Smooth muscle cell (in vitro differentiated cells): ENCODE data around the gene JAK2. TPM values are rescaled to one million over a fixed set of nuclear protein-coding genes. Genes with fewer than 3 reads are reported as not detected.

Experiments used
- DNase-seq: peaks from one replicate; lab custom pipeline; 2025; ENCODE audit not compliant: unreplicated experiment; lab: John Stamatoyannopoulos, UW
- H2AFZ ChIP-seq: fragments of 200-600 bp; sonication (generic); 2 replicates; pipeline ENCODE4 v1.6.0; 2016; ENCODE audit warnings: antibody characterized with exemption, low read depth, mild to moderate bottlenecking
- H3F3A ChIP-seq: fragments of 200-600 bp; sonication (generic); 2 replicates; pipeline ENCODE4 v1.6.0; 2017; ENCODE audit warnings: antibody characterized with exemption, low read depth
- H3K27ac ChIP-seq: fragments of 200-600 bp; sonication (generic); 2 replicates; pipeline ENCODE4 v1.5.1; 2016; ENCODE audit warnings: low read depth, mild to moderate bottlenecking
- H3K27me3 ChIP-seq: fragments of 200-600 bp; sonication (generic); 2 replicates; pipeline ENCODE4 v1.6.1; 2016; ENCODE audit warnings: low read depth, mild to moderate bottlenecking
- H3K36me3 ChIP-seq: fragments of 200-600 bp; sonication (generic); 2 replicates; pipeline ENCODE4 v1.5.1; 2016; ENCODE audit warnings: low read depth
- H3K4me1 ChIP-seq: fragments of 200-600 bp; sonication (generic); 2 replicates; pipeline ENCODE4 v1.5.1; 2016; ENCODE audit warnings: low read depth
- H3K4me2 ChIP-seq: fragments of 200-600 bp; sonication (generic); 2 replicates; pipeline ENCODE4 v1.6.0; 2016; ENCODE audit warnings: mild to moderate bottlenecking
- H3K4me3 ChIP-seq: fragments of 200-600 bp; sonication (generic); 2 replicates; pipeline ENCODE4 v1.5.1; 2016; ENCODE audit warnings: mild to moderate bottlenecking
- H3K79me2 ChIP-seq: fragments of 200-600 bp; sonication (generic); 2 replicates; pipeline ENCODE4 v1.6.0; 2016; ENCODE audit warnings: low read depth, mild to moderate bottlenecking
- H3K9ac ChIP-seq: fragments of 200-600 bp; sonication (generic); 2 replicates; pipeline ENCODE4 v1.6.0; 2016; ENCODE audit warnings: low read depth
- H3K9me3 ChIP-seq: fragments of 200-600 bp; sonication (generic); replicated peaks from 2 replicates; pipeline ENCODE4 v1.5.1; 2016; ENCODE audit warnings: low read depth
- H4K20me1 ChIP-seq: fragments of 200-600 bp; sonication (generic); 2 replicates; pipeline ENCODE4 v1.6.0; 2016; ENCODE audit warnings: low read depth
- CTCF ChIP-seq: fragments of 200-600 bp; sonication (generic); IDR thresholded peaks from 2 replicates; pipeline ENCODE4 v1.5.1; 2017; ENCODE audit warnings: borderline replicate concordance, mild to moderate bottlenecking, antibody characterized with exemption; ENCODE audit not compliant: insufficient read depth, poor library complexity, severe bottlenecking
- WGBS: methylation state at CpG from one replicate; pipeline ENCODE4 v1.1.7; 2016; ENCODE audit warnings: low lambda C conversion rate; 5-methylcytosine and 5-hydroxymethylcytosine counted together
- polyA plus RNA-seq: library from polyadenylated mRNA; unstranded; fragments of >200 nt; fragmentation: Nextera tagmentation; extraction: Ambion mirVana; gene quantifications from 2 replicates; pipeline ENCODE4 v1.2.1, GENCODE V29; 2016
- total RNA-seq: library from RNA; depleted of rRNA; stranded (reverse); fragments of >200 nt; gene quantifications from 2 replicates; pipeline ENCODE4 v1.2.3, GENCODE V29; 2014

The JAK2 gene
- total and polyA plus RNA-seq, 2 experiments from 2014 or later: 4.9 to 12.0 TPM

GRCh38 chr9:4984171-4984620, 876 bp upstream of the JAK2 start:
- TF ChIP-seq CTCF: no peak
- DNase-seq: no peak
- peaks cover 19% of the 10 kb centered on the region for H4K20me1 ChIP-seq

GRCh38 chr9:4985386-4986266, 554 bp downstream of the JAK2 start:
- TF ChIP-seq CTCF: no peak
- H3K9me3 ChIP-seq: no peaks in the 10 kb centered on the region
- H3K4me2 ChIP-seq: peak overlapping the region; percentile 84
- no peak for DNase-seq
- H3K27ac ChIP-seq: peak overlapping the region; percentile 95
- H3K36me3 ChIP-seq: no peaks in the 10 kb centered on the region
- peak overlapping the region; percentile 74 for H2AFZ ChIP-seq
- WGBS: under 1% methylated on average over 42 of the region's 42 CpGs
- H4K20me1 ChIP-seq: peaks cover 20% of the 10 kb centered on the region
- H3K27me3 ChIP-seq: no peaks in the 10 kb centered on the region
- H3F3A ChIP-seq: peaks cover 17% of the 10 kb centered on the region
- peak overlapping the region; percentile 69 for H3K4me3 ChIP-seq
- H3K79me2 ChIP-seq: peaks cover 31% of the 10 kb centered on the region
- peaks cover 18% of the 10 kb centered on the region for H3K4me1 ChIP-seq
- peak overlapping the region; percentile 88 for H3K9ac ChIP-seq

More at GRCh38 chr9:4984171-4984620, 876 bp upstream of the JAK2 start:
- Histone ChIP-seq H3K4me2 (peak overlapping the region; percentile 84), H3K27ac (peak overlapping the region; percentile 95), H3K9ac (peak overlapping the region; percentile 88), H3K79me2 (peaks cover 22% of the 10 kb centered on the region), H3K27me3 (no peaks in the 10 kb centered on the region), H3K36me3 (no peaks in the 10 kb centered on the region), H3K9me3 (no peaks in the 10 kb centered on the region), H3K4me1 (peaks cover 18% of the 10 kb centered on the region), H3F3A (peaks cover 17% of the 10 kb centered on the region), H3K4me3 (peak overlapping the region; percentile 69), H2AFZ (peak overlapping the region; percentile 90)
- WGBS: 9% methylated on average over 25 of the region's 25 CpGs

- Histone ChIP-seq H3K79me2 (peaks cover 35% of the 10 kb centered on the region), H3K4me2 (peak overlapping the region; percentile 84), H3K36me3 (no peaks in the 10 kb centered on the region), H3K27me3 (no peaks in the 10 kb centered on the region), H3K9me3 (no peaks in the 10 kb centered on the region), H2AFZ (peak overlapping the region; percentile 74), H3F3A (peaks cover 17% of the 10 kb centered on the region), H4K20me1 (peaks cover 20% of the 10 kb centered on the region), H3K4me3 (peak overlapping the region; percentile 69), H3K27ac (peak overlapping the region; percentile 95), H3K9ac (peak overlapping the region; percentile 88), H3K4me1 (peaks cover 18% of the 10 kb centered on the region)
- DNase-seq: no peak
- TF ChIP-seq CTCF: no peak
- 21% methylated on average over 3 of the region's 3 CpGs for WGBS
These were observed 1.2 kb downstream of the JAK2 start for GRCh38 chr9:4986296-4986695.
